ENCODE data around the gene MED20. TPM values are rescaled to one million over a fixed set of nuclear protein-coding genes. Genes with fewer than 3 reads are reported as not detected.
"Not testable (repeated sequence)": the region's sequence is repeated elsewhere in the genome, so short reads cannot be mapped to it uniquely, and the experiment has no call there.

Gene MED20
- total RNA-seq, 4 donors from 2014 or later, result 15.7 to 18.7 (median 17.0) TPM

- Histone ChIP-seq H3K36me3 (peaks cover 0 to 4% of the 10 kb centered on the region in 2 donors), H3K4me3 (no peak overlapping the region), H3K27me3 (no peaks in the 10 kb centered on the region), H3K9me3 (no peaks in the 10 kb centered on the region), H3K4me1 (no peaks in the 10 kb centered on the region), H3K27ac (no peak overlapping the region)
- WGBS, 2 donors (ENCODE audit: low coverage in 1 of 2), result 81 to 82% methylated on average over 10 of the region's 10 CpGs
- ATAC-seq, result no peak
- TF ChIP-seq POLR2A (IDR thresholded peaks at IDR 0.05), result no peak
Measured at GRCh38 chr6:41947581-41948220, 26.8 kb upstream of the MED20 start.

GRCh38 chr6:41943456-41943855 is 22.5 kb upstream of the MED20 start:
- Histone ChIP-seq H3K27ac (no peak overlapping the region), H3K27me3 (no peaks in the 10 kb centered on the region), H3K36me3 (no peaks in the 10 kb centered on the region), H3K9me3 (no peaks in the 10 kb centered on the region), H3K4me3 (no peak overlapping the region), H3K4me1 (peaks cover 2 to 38% (median 27%) of the 10 kb centered on the region in 3 donors)
- no peak for TF ChIP-seq POLR2A (IDR thresholded peaks at IDR 0.05)
- no peak for TF ChIP-seq POLR2AphosphoS5 (IDR thresholded peaks at IDR 0.05)
- no peak for TF ChIP-seq EP300 (IDR thresholded peaks at IDR 0.05)
- TF ChIP-seq, protein P1, sequence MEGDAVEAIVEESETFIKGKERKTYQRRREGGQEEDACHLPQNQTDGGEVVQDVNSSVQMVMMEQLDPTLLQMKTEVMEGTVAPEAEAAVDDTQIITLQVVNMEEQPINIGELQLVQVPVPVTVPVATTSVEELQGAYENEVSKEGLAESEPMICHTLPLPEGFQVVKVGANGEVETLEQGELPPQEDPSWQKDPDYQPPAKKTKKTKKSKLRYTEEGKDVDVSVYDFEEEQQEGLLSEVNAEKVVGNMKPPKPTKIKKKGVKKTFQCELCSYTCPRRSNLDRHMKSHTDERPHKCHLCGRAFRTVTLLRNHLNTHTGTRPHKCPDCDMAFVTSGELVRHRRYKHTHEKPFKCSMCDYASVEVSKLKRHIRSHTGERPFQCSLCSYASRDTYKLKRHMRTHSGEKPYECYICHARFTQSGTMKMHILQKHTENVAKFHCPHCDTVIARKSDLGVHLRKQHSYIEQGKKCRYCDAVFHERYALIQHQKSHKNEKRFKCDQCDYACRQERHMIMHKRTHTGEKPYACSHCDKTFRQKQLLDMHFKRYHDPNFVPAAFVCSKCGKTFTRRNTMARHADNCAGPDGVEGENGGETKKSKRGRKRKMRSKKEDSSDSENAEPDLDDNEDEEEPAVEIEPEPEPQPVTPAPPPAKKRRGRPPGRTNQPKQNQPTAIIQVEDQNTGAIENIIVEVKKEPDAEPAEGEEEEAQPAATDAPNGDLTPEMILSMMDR (IDR thresholded peaks at IDR 0.05), result no peak
- no peak for ATAC-seq

DNA sequence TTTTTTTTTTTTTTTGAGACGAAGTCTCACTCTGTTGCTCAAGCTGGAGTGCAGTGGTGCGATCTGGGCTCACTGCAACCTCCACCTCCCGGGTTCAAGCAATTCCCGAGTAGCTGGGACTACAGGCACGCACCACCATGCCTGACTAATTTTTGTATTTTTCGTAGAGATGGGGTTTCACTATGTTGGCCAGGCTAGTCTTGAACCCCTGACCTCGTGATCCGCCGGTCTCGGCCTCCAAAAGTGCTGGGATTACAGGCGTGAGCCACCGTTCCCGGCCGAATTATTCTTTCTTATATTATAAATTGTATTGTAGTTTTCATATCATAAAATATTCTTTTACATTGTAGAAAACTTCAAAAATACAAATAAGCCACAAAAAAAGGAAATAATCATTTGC is 21.9 kb upstream of the MED20 start:
- H3K27ac ChIP-seq, result peak overlapping the region in 1 of 4 donors; percentile 93
- H3K27me3 ChIP-seq, H3K36me3 ChIP-seq, H3K9me3 ChIP-seq, H3K4me3 ChIP-seq, ATAC-seq: not testable (repeated sequence)
- H3K4me1 ChIP-seq, result peaks cover 2 to 44% (median 33%) of the 10 kb centered on the region in 3 donors
- 89 to 93% methylated on average over 10 to 13 of the region's 14 CpGs for WGBS, 2 donors (ENCODE audit: low coverage in 1 of 2)

DNA sequence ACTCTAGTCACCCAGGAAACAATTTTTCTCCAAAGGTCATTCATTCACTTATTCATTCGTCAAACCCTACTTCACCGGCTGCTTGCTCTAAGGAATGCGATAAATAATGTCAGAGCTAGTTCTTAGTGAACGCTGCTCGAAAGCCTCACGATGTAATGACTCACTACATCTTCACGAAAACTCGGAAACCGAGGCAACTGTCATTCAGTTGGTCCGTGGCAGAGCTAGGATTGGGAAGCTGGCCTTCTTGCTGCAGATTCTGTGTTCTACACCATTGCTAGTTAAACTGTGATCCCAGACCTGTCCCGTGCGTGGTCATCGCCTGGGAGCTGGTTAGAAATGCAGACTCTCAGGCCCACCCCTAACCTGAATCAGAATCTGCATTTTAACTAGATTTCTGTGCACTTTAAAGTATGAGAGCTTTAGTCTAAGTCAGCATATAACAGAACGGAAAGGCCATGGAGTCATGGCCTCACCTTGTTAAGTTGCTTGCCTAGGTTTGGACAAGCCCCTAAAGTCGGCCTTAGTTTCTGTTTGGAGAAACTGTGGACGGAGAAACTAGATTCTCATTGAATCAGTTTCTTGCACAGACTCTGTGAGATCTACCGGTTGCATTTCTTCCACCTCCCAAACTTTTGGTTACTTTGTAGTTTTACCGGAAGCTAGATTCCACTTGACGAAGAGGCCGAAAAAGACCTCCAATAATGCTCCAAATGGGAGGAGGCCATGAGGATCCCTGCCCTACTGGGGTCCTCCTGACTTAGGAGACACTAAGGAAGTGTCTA is 21.3 kb upstream of the MED20 start:
- no peaks in the 10 kb centered on the region for H3K27me3 ChIP-seq
- peaks cover 0 to under 1% of the 10 kb centered on the region in 2 donors for H3K36me3 ChIP-seq
- peak overlapping the region; percentile 45 to 93 (median 91) for H3K27ac ChIP-seq
- peak; percentile 31 for ATAC-seq
- peaks cover 2 to 49% (median 34%) of the 10 kb centered on the region in 3 donors for H3K4me1 ChIP-seq
- no peaks in the 10 kb centered on the region for H3K9me3 ChIP-seq
- TF ChIP-seq POLR2A (IDR thresholded peaks at IDR 0.05), result no peak
- TF ChIP-seq POLR2AphosphoS5 (IDR thresholded peaks at IDR 0.05), result peak; percentile 48
- H3K4me3 ChIP-seq, result peak overlapping the region; percentile 48 to 76
- 27 to 35% methylated on average over 14 to 17 of the region's 20 CpGs for WGBS, 2 donors (ENCODE audit: low coverage in 1 of 2)

- H3K9me3 ChIP-seq, result no peaks in the 10 kb centered on the region
- ATAC-seq, result peak; percentile 95
- H3K36me3 ChIP-seq, result peaks cover 0 to 6% of the 10 kb centered on the region in 2 donors
- peak within 1 kb of the TSS; percentile 45 to 93 (median 91) for H3K27ac ChIP-seq
- peak within 1 kb of the TSS; percentile 48 to 76 for H3K4me3 ChIP-seq
- H3K4me1 ChIP-seq, result peaks cover 2 to 54% (median 34%) of the 10 kb centered on the region in 3 donors
- TF ChIP-seq POLR2AphosphoS5 (IDR thresholded peaks at IDR 0.05) (peak; percentile 53), EP300 (IDR thresholded peaks at IDR 0.05) (no peak), POLR2A (IDR thresholded peaks at IDR 0.05) (peak; percentile 33 to 60)
- TF ChIP-seq, protein P1 (IDR thresholded peaks at IDR 0.05), result peak in 1 of 4 experiments; percentile 12
- no peaks in the 10 kb centered on the region for H3K27me3 ChIP-seq
- WGBS, 2 donors (ENCODE audit: low coverage in 1 of 2), result 0% methylated on average over 4 to 12 of the region's 87 CpGs
Measured at GRCh38 chr6:41941280-41942066, 20.5 kb upstream of the MED20 start, which contains the start of gene CCND3. Gene CCND3 (minus strand): TSS chr6:41941808. CDS start chr6:41941649, 159 bp downstream.

- H3K4me1 ChIP-seq, result peaks cover 2 to 61% (median 34%) of the 10 kb centered on the region in 3 donors
- no peaks in the 10 kb centered on the region for H3K27me3 ChIP-seq
- peak overlapping the region; percentile 48 to 76 for H3K4me3 ChIP-seq
- H3K9me3 ChIP-seq, result no peaks in the 10 kb centered on the region
- peak overlapping the region; percentile 43 to 93 (median 91) for H3K27ac ChIP-seq
- 0% methylated on average over 10 of the region's 38 CpGs; no CpG with 5 or more reads in 1 of the 2 donors for WGBS, 2 donors (ENCODE audit: low coverage in 1 of 2)
- TF ChIP-seq EP300 (IDR thresholded peaks at IDR 0.05) (no peak), POLR2A (IDR thresholded peaks at IDR 0.05) (no peak), POLR2AphosphoS5 (IDR thresholded peaks at IDR 0.05) (no peak)
- TF ChIP-seq, protein P1 (IDR thresholded peaks at IDR 0.05), result no peak
- peaks cover 0 to 12% of the 10 kb centered on the region in 2 donors for H3K36me3 ChIP-seq
- ATAC-seq, result peak; percentile 9
Measured at GRCh38 chr6:41940759-41941279, 19.9 kb upstream of the MED20 start.

Data from gastroesophageal sphincter (tissue), 4 donors.